ENCODE measurements around the gene COL1A1. TPM values are rescaled to one million over a fixed set of nuclear protein-coding genes. Genes with fewer than 3 reads are reported as not detected.

Gene COL1A1
- total RNA-seq, 1 donor from 2014 or later = 28.2 TPM

DNA sequence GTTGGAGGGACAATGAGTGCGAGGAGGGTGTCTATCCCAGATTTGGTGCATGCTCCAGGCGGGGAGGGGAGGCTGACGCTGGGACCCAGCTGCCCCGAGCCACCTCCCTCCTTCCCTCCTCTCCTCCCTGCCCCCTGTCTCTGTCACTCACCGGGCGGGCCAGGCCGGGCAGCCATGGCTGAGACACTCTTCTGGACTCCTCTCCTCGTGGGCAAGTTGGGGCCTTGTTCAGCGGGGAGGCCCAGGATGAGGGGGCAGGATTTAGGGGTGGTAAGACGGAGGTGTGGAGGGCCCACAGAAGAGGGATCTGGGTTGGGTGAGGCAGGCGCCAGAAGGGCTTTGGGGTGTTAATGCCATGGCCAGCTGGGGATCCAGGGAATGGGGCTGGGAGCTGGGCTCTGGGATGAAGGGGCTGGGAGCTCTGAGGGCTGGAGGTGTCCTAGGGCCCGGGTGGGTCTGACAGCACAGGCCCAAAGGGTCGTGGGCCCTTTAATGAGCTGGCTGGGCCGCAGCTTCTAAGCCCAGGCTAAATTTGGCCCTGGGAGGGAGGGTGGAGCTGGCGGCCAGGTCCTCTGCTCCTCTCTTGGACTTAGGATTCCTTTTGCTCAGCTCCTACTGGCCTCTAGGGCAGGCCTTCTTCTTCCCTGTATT, 35.4 kb downstream of the COL1A1 start, which contains the start of gene SGCA:
Gene SGCA (plus strand): TSS at position 139 of the 651 bp plus-strand sequence. CDS start 36 bp downstream, at position 175.
- DNase-seq (ENCODE audit: missing footprints) (peak; percentile 71), ATAC-seq (peak; percentile 66)
- intact Hi-C loops (cut with DNase I) = loop anchor here (5.0 kb wide), 1 partner anchor 69 kb away; the partner anchor contains the start of gene PDK2

- intact Hi-C loops (cut with DNase I) = loop anchor here (5.0 kb wide), 1 partner anchor 68 kb away; the partner anchor contains the start of gene PDK2
- ATAC-seq = no peak
- peak; percentile 58 for DNase-seq (ENCODE audit: missing footprints)
These were observed 36.0 kb downstream of the COL1A1 start for GRCh38 chr17:50165466-50165865.

DNA sequence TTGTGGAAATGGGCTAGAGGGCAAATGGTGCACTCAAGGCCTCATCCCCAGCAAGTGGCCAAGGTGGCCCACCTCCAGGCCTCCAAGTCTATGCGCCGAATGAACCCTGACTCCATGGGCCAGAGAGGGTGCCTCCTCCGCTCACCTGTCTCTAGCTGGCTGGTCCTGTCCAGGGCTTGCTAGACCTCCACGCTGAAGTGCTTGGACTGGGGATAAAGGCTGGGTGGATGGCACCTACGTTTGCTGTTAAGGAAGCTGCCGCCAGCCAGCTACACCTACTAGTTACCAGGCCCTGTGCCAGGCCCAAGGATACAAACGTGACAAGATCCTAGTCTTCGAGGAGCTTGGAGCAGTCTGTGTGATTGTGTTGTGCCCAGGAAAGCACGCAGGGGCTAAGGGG, 36.4 kb downstream of the COL1A1 start:
- ATAC-seq (no peak), DNase-seq (ENCODE audit: missing footprints) (peak; percentile 63)
- intact Hi-C loops (cut with DNase I) = loop anchor here (5.0 kb wide), 1 partner anchor 68 kb away; the partner anchor contains the start of gene PDK2

- DNase-seq (ENCODE audit: missing footprints) = no peak
- no peak for ATAC-seq
- intact Hi-C loops (cut with DNase I) = loop anchor here (5.0 kb wide), 1 partner anchor 47 kb away; no protein-coding TSS in a partner anchor
These were observed 36.8 kb downstream of the COL1A1 start for GRCh38 chr17:50164697-50164988.

GRCh38 chr17:50163843-50164696, 37.4 kb downstream of the COL1A1 start:
- intact Hi-C loops (cut with DNase I) = loop anchor here (5.0 kb wide), 1 partner anchor 47 kb away; no protein-coding TSS in a partner anchor
- DNase-seq (ENCODE audit: missing footprints) = peak; percentile 65

GRCh38 chr17:50162466-50163254, 38.8 kb downstream of the COL1A1 start:
- intact Hi-C loops (cut with DNase I) = loop anchor here (5.0 kb wide), 1 partner anchor 45 kb away; no protein-coding TSS in a partner anchor
- DNase-seq (ENCODE audit: missing footprints) (no peak), ATAC-seq (no peak)

More at GRCh38 chr17:50163843-50164696, 37.4 kb downstream of the COL1A1 start:
- no peak for ATAC-seq

DNA sequence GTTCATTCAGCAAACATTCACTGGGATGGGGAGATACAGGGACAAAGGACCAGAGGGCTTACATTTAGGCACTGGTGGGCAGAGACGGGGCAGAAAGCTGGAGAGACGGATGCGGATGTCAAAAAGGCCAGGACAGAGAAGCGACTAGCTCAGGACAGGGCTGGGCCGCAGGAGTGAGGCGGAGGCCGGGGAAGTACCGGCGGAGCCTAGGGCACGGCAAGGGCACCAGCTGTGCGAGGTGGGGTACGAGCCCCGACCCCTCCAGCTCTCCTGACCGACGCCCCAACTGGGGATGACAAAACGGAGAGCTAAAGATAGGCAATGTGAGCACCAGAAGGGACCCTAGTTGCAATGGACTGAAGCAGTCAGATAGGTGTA, 39.5 kb downstream of the COL1A1 start:
- ATAC-seq (no peak), DNase-seq (ENCODE audit: missing footprints) (peak; percentile 8)
- intact Hi-C loops (cut with DNase I) = loop anchor here (5.0 kb wide), 1 partner anchor 45 kb away; no protein-coding TSS in a partner anchor

DNA sequence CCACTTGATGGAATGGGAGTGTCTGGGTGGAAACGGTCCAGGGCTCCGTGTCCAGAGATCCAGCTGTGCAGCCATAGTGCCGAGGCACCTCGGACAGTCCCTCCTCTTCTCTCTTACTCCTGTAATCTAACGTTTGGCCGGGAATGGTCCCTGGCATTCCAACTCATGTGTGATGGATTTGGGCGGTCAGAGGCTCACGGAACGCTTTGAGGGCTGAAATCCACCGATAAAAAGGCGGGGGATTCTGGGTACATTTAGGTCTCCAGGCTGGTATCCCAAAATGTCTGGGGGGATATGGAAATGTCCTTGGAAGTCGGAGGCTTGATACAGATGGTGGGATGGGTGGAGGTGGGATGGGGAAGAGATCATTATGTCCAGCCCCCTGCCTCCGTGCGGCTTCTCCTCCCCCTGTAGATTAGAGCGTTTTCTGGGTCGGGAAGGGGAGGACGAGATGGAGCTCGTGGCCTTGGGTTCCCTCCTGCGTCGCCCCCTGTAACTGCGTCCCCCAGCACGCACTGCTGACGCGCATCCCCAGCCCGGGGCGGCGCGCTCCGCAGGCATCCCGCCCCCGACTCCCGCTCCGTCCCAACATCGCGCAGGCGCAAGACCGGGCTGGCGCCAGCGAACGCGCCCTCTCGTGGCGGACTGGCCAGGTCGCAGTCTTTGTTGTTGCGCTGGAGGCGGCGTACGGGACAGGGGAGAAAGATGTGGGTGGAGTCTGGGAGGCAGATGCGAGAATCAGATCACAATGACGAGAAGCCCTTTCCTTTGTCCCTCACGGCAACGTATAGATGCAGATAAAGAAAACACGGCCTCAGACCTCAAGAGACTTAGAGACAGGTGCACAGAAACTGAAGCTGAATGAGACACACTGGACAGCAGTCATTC, 40.2 kb downstream of the COL1A1 start:
- peak; percentile 87 for ATAC-seq
- DNase-seq (ENCODE audit: missing footprints) = peak; percentile 95
- intact Hi-C loops (cut with DNase I) = loop anchor here (5.0 kb wide), 1 partner anchor 44 kb away; no protein-coding TSS in a partner anchor

- intact Hi-C loops (cut with DNase I) = no loop called here
- ATAC-seq = no peak
- DNase-seq (ENCODE audit: missing footprints) = no peak
These were observed 43.5 kb downstream of the COL1A1 start for GRCh38 chr17:50157891-50158290.

- ATAC-seq (peak; percentile 2), DNase-seq (ENCODE audit: missing footprints) (peak; percentile 49)
- intact Hi-C loops (cut with DNase I) = no loop called here
These were observed 46.2 kb downstream of the COL1A1 start for GRCh38 chr17:50155115-50155819.

DNA sequence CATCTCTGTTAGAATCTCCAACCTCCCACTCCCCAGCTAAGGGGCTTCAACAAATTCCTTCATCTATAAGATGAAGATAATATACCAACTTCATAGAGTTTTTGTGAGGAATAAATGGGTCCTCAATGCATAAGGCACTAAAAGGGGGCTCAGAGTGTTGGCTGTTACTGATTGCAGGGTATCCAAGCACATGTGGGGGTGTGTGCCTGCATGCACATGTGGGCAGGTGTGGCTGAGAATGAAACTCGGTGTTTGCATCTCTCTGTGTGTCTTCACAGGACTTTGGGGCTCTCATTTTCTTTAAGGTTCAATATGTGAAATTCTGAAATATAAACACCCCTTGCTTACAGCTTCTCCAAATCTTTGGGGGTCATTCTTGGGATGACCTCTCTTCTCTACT, 46.8 kb downstream of the COL1A1 start:
- DNase-seq (ENCODE audit: missing footprints) (no peak), ATAC-seq (no peak)

DNA sequence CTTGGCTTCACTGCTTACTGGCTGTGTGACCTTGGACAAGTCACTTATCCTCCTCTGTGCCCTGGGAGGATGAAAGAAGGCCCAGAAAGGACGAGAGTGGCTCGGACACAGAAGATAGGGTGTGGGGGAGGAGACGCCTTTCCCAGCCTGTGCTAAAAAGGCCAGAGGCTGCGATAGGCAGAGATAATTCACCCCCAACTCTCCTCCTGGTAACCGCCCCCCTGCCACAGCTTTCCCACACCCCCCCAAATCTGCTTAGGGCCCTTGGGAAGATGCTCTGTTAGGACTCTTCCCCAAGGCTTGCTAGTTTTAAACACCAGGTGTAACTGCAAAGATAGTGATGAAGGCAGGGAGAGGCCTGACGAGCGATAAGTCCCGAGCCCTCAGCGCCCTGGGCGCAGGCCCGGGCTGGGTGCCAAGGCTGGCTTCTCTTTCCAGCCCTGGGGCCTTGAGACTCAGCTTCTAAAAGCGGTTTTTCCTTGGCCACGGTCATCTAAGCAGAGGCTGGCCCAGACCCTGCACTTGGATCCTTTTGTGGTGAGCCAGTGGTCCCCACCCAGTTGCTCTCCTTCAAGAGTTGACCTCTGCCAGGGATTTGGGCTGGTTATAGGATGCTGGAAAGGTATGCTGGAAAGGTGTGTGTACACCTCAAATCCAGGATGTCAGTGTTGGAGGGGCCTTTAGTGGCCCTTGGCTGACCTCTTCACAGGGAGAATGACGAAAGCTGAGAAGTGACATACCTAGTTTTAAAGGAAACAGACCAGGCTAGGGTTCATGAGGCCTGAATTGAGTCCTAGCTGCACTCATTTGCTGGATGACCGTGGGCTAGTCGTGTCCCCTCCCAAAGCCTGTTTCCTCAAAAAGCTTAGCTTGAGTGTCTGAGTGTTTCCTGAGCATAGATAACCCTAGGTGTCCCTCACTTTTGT, 47.5 kb downstream of the COL1A1 start:
- intact Hi-C loops (cut with DNase I) = loop anchor here (5.0 kb wide), 2 partner anchors 42 to 367 kb away; partner anchors contain the start of gene KAT7
- DNase-seq (ENCODE audit: missing footprints) (peak; percentile 84), ATAC-seq (peak; percentile 39)

More for the DNA sequence above, 46.8 kb downstream of the COL1A1 start:
- intact Hi-C loops (cut with DNase I) = loop anchor here (5.0 kb wide), 2 partner anchors 42 to 367 kb away; partner anchors contain the start of gene KAT7

- intact Hi-C loops (cut with DNase I) = loop anchor here (5.0 kb wide), 2 partner anchors 40 to 365 kb away; partner anchors contain the start of gene KAT7
- ATAC-seq = no peak
- DNase-seq (ENCODE audit: missing footprints) = peak; percentile 37
These were observed 48.7 kb downstream of the COL1A1 start for GRCh38 chr17:50152736-50153135.

- intact Hi-C loops (cut with DNase I) = loop anchor here (5.0 kb wide), 2 partner anchors 40 to 365 kb away; partner anchors contain the start of gene KAT7
- peak; percentile 69 for ATAC-seq
- DNase-seq (ENCODE audit: missing footprints) = peak; percentile 84
These were observed 49.4 kb downstream of the COL1A1 start for GRCh38 chr17:50151937-50152547.

Measured in Right ventricle myocardium inferior (tissue), 1 donor.